ENCODE measurements around the gene KLHL29.
A peak's percentile ranks its signal among the peaks of the same experiment; 100 is the strongest.

Gene KLHL29

GRCh38 chr2:23397478-23397877, 12.5 kb downstream of the KLHL29 start:
- DNase-seq (ENCODE audit: low read depth), result no peak

DNA sequence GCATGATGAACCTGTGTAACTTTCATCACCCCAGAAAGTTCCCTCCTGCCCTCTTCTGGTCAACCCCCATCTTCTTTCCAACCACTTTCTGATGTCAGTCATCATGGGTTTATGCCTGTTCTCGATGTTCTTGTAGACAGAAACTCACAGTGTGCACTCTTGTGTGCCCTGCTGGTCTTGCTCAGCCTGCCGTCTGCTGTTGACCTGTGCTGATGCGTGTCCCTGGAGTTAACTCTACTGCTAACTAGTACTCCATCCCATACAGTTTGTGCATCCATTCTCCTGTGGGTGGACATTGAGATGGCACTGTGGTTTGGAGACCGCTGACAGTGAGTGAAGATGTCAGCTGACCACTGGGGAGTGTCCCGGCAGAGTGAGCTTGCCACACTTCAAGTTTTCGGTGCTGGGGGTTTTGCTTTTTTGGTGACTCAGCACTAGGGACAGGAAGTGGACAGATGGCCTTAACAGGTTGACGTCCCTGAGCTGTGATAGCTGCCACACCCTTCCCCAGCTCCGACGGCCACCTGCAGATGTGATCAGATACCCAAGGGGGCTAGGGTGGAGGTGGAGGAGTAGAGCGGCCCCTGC, 14.8 kb downstream of the KLHL29 start:
- no peak for DNase-seq (ENCODE audit: low read depth)

- DNase-seq (ENCODE audit: low read depth), result no peak
Observed at GRCh38 chr2:23400703-23401102, 15.7 kb downstream of the KLHL29 start.

DNA sequence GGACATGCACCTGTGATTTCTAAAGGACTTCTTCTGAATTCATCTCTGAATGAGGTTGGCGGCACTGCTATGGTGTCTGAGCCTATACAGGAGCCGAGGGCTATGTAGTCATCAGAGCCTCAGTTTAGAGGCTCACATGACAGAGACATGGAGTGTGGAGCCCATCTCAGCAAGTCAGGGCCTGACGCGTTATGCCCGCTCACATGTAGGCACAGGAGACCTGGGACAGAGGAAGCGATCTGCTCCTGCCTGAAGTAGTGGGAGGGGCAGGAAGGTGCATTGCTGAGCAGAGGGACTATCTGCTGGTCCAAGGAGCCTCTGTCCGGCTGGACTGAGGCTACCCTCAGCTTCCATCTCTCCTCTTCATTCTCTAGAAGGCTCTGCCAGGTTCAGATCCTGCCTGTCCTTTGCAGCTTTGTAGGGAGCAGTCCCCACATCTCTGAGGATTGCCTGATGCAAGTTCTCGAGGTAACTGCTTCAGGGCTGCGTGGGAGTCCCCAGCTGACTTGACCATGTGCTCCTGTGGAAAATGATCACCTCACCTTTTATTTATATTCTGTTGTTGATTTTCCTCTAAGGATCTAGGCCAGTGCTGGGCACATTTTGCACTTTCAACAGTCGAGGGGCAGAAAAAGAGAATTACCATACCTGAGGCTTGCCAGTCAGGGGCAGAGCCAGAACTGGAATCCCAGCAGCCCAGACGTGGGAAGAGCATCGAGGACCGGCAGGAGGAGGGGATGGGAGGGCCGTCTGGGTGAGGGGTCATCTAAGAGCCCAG, 16.6 kb downstream of the KLHL29 start:
- no peak for DNase-seq (ENCODE audit: low read depth)

DNA sequence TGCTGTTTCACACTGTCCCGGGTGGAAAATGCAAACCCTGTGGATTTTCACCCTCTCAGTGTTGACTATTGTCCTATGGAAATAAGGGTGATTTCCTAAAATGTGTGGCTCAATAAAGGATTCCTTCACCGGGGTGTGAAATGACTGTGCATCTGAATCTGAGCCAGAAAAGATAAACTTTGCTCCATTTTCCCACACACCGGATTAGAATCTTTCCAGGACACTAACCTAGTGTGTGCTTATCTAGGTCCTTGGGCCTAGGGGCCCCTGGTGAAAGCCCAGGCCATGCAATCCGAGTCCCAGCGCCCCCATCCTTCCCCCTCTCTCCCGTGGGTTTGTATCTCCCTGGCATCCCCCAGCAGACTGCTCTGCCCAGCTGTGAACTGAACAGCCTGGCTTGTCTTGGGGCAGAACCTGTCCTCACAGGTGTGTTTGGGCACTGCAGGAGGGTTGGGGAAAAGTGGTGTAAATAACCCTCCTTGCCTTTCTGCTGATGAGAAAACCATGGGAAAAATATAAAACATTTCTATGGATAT, 17.3 kb downstream of the KLHL29 start:
- no peak for DNase-seq (ENCODE audit: low read depth)

DNA sequence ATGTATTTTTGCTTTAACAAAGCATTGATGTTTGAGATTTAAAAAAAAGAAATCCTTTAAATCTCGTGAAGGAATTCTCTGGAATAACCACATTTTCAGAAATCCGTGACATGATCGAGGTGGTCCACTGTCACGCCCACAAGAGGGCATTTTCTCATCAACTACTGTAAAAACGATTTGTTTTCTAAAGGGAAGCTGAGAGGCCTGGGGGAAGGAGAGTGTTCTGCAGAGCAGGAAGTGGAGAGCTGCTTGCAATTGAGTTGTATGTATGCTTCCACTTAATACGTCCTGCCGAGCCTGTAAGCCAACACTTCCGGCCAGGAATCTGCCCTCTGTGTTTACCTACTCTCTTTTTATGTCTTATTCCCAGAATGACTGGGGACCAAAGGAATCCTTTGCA, 19.4 kb downstream of the KLHL29 start:
- no peak for DNase-seq (ENCODE audit: low read depth)

- DNase-seq (ENCODE audit: low read depth), result no peak
Observed at GRCh38 chr2:23409248-23409647, 24.3 kb downstream of the KLHL29 start.

GRCh38 chr2:23410596-23410995, 25.6 kb downstream of the KLHL29 start:
- DNase-seq (ENCODE audit: low read depth), result no peak

GRCh38 chr2:23411752-23412431, 26.9 kb downstream of the KLHL29 start:
- DNase-seq (ENCODE audit: low read depth), result peak; percentile 78

DNA sequence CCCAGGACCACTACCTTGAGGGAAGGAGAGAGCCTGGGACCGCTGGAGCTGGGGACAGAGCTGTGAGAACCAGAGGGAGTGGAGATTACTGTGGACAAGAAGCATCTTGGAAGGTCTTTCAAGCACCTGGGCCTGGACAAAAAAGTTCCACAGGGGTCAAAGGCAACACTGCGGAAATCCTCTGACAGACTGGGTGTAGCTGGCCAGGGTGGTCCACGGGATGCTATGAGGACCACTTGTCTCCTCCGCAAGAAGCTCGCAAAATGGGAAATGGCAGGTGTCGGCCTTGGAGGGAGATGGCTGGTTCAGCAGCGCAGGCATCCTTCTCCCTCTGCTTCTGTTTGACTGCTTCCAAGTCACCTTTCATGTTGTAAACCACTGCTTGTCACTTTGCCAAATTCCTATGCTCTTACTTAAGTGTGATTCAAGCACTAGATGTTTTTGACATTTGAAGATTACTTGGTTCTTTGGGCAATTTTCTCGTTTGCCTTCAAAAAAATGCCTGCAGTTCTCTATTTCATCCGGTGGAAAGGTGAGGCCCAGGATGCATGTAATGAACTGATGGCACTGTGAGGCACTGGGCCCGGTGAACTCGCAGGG, 27.7 kb downstream of the KLHL29 start:
- no peak for DNase-seq (ENCODE audit: low read depth)

DNA sequence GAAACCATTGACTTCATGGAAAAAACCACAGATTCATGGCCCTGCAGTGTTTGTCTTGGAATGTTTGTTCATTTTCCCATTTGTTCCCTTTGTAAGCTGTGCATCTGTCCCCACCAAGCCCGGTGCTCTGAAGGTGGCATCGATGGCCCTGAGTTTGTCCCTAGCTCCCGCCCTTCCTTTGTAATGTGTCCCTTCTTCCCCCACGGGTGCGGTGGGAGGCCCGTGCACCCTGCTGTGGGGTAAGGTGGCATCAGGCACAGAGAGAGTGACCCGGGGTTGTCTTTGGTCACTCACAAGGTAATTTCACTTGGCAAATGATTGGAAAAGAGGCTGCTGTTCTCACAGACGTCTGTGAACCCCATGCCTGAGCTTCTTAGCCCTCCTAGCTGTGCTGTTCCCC, 28.7 kb downstream of the KLHL29 start:
- no peak for DNase-seq (ENCODE audit: low read depth)

- DNase-seq (ENCODE audit: low read depth), result no peak
Observed at GRCh38 chr2:23414106-23414505, 29.1 kb downstream of the KLHL29 start.

GRCh38 chr2:23414871-23415270, 29.9 kb downstream of the KLHL29 start:
- no peak for DNase-seq (ENCODE audit: low read depth)

GRCh38 chr2:23417310-23417709, 32.3 kb downstream of the KLHL29 start:
- DNase-seq (ENCODE audit: low read depth), result no peak

- DNase-seq (ENCODE audit: low read depth), result no peak
Observed at GRCh38 chr2:23418056-23418455, 33.1 kb downstream of the KLHL29 start.

GRCh38 chr2:23418461-23418911, 33.5 kb downstream of the KLHL29 start:
- DNase-seq (ENCODE audit: low read depth), result peak; percentile 24

- DNase-seq (ENCODE audit: low read depth), result no peak
Observed at GRCh38 chr2:23419171-23420090, 34.5 kb downstream of the KLHL29 start.

- DNase-seq (ENCODE audit: low read depth), result no peak
Observed at GRCh38 chr2:23420091-23420839, 35.3 kb downstream of the KLHL29 start.

DNA sequence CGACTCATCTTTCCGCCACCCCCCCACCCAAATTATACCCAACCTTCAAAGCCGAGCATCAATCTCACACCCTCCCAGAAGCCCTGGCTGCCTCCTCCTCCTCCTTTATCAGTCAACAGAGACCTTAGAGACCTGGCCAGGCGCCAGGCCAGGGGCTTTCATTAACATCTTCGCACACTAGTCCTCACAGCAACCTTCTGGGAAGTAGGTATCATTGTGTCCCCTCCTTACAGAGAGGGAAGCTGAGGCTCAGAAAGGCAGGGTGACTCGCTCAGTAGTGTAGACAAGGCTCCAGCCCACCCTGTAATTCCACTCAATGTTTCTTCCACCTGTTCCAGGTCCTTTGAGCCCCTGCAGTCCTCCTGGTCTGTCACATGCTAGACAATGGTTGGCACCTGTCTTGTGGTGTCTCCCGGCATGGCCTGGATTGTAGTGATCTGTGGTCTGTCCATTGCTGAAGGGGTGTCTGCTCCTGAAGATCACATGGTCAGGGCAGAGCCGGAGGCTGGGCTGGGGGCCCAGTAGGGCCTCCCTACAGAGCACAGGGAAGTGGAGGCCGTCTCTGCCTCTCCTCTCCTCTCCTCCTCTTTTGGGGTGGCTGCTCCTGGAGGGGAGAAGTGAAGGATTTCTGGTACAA, 36.0 kb downstream of the KLHL29 start:
- DNase-seq (ENCODE audit: low read depth), result no peak

All from GM04503 (cell line).